Colonic mucosa (tissue), 4 donors: ENCODE data around the gene CERS1. TPM values are rescaled to one million over a fixed set of nuclear protein-coding genes. Genes with fewer than 3 reads are reported as not detected.

Source experiments
- DNase-seq: peaks from one replicate; pipeline ENCODE4 v3.0.0-alpha.2; 2020
- H3K27ac ChIP-seq: fragments of 200-600 bp; one replicate; pipeline ENCODE4 v1.8.0; 2021
- H3K27me3 ChIP-seq: fragments of 200-600 bp; one replicate; pipeline ENCODE4 v1.8.0; 2021
- H3K36me3 ChIP-seq: fragments of 200-600 bp; one replicate; pipeline ENCODE4 v1.8.0; 2021
- H3K4me1 ChIP-seq: fragments of 200-600 bp; one replicate; pipeline ENCODE4 v1.8.0; 2021; ENCODE audit warnings: mild to moderate bottlenecking
- H3K4me3 ChIP-seq: fragments of 200-600 bp; one replicate; pipeline ENCODE4 v1.8.0; 2021
- H3K9ac ChIP-seq, 2 donors: one replicate each; pipeline ENCODE4 v1.7.0; 2013; ENCODE audit warnings: control low read depth in 2 of 2, low read depth in 2 of 2, low read length in 2 of 2
- H3K9me3 ChIP-seq: fragments of 200-600 bp; one replicate; pipeline ENCODE4 v1.8.0; 2021
- CTCF ChIP-seq: fragments of 200-600 bp; IDR thresholded peaks from one replicate; pipeline ENCODE4 v1.8.0; 2022; ENCODE audit warnings: antibody characterized with exemption, mild to moderate bottlenecking
- intact Hi-C: fragments of 100-400 bp; cut with DNase I; formaldehyde crosslinking; loops from one replicate; pipeline ENCODE4 v1.14.1; 2022
- total RNA-seq, 2 donors: library from RNA; stranded (reverse); fragmentation: NEBNext Ultra II Directional in 1 of 2; extraction: Animal tissue kit (Norgen Biotek cat#: 25700) in 1 of 2; gene quantifications; one replicate each; pipeline ENCODE4 v1.2.1, GENCODE V29; 2021
- donor health status: healthy.
- donor health status: DM: no; HTN: no; CAD: no.
- donor health status: DM: no; HTN: no; CAD: no.

The CERS1 gene
- total RNA-seq, 2 donors from 2014 or later: 0.15 to 0.58 TPM

GRCh38 chr19:18851673-18852325, 44.2 kb downstream of the CERS1 start:
- no peak overlapping the region for H3K9ac ChIP-seq
- H3K27me3 ChIP-seq: no peaks in the 10 kb centered on the region
- H3K4me3 ChIP-seq: no peak overlapping the region
- H3K36me3 ChIP-seq: peaks cover 39% of the 10 kb centered on the region
- no peak for TF ChIP-seq CTCF
- H3K4me1 ChIP-seq: peaks cover 8% of the 10 kb centered on the region
- no peak for DNase-seq
- intact Hi-C loops: no loop called here
- no peak overlapping the region for H3K27ac ChIP-seq
- H3K9me3 ChIP-seq: no peaks in the 10 kb centered on the region

GRCh38 chr19:18850471-18851375, 45.2 kb downstream of the CERS1 start:
- peaks cover 9% of the 10 kb centered on the region for H3K4me1 ChIP-seq
- no peak overlapping the region for H3K4me3 ChIP-seq
- no peak for DNase-seq
- H3K36me3 ChIP-seq: peaks cover 30% of the 10 kb centered on the region
- TF ChIP-seq CTCF: no peak
- H3K27me3 ChIP-seq: no peaks in the 10 kb centered on the region
- H3K9me3 ChIP-seq: no peaks in the 10 kb centered on the region
- no peak overlapping the region for H3K9ac ChIP-seq
- intact Hi-C loops: no loop called here
- no peak overlapping the region for H3K27ac ChIP-seq

- TF ChIP-seq CTCF: no peak
- peaks cover 9% of the 10 kb centered on the region for H3K4me1 ChIP-seq
- no peak for DNase-seq
These were observed 46.0 kb downstream of the CERS1 start for GRCh38 chr19:18849838-18850400.

GRCh38 chr19:18848878-18849661, 46.9 kb downstream of the CERS1 start:
- Histone ChIP-seq H3K27me3 (no peaks in the 10 kb centered on the region), H3K4me1 (peaks cover 9% of the 10 kb centered on the region), H3K36me3 (peaks cover 23% of the 10 kb centered on the region), H3K9ac (no peak overlapping the region), H3K27ac (peak overlapping the region; percentile 55), H3K9me3 (no peaks in the 10 kb centered on the region), H3K4me3 (no peak overlapping the region)
- TF ChIP-seq CTCF: no peak
- DNase-seq: peak; percentile 46
- intact Hi-C loops: loop anchor here (5.0 to 10.0 kb wide), 3 partner anchors 164 to 394 kb away; partner anchors contain the start of gene CRTC1

More at GRCh38 chr19:18849838-18850400, 46.0 kb downstream of the CERS1 start:
- intact Hi-C loops: loop anchor here (5.0 to 10.0 kb wide), 3 partner anchors 165 to 395 kb away; partner anchors contain the start of gene CRTC1
- Histone ChIP-seq H3K9me3 (no peaks in the 10 kb centered on the region), H3K27ac (no peak overlapping the region), H3K9ac (no peak overlapping the region), H3K27me3 (no peaks in the 10 kb centered on the region), H3K36me3 (peaks cover 28% of the 10 kb centered on the region), H3K4me3 (no peak overlapping the region)
